ENCODE data around the gene KIAA0232.
"Not testable (repeated sequence)": the region's sequence is repeated elsewhere in the genome, so short reads cannot be mapped to it uniquely, and the experiment has no call there.

The KIAA0232 gene

GRCh38 chr4:6890358-6890757 lies 107.8 kb downstream of the KIAA0232 start:
- H3K9me3 ChIP-seq (ENCODE audit: control insufficient read depth in 1 of 2, low read length in 2 of 2) = no peaks in the 10 kb centered on the region
- no peaks in the 10 kb centered on the region for H3K36me3 ChIP-seq (ENCODE audit: control insufficient read depth in 1 of 2, insufficient read depth in 2 of 2, low read length in 2 of 2)
- no peaks in the 10 kb centered on the region for H3K27me3 ChIP-seq (ENCODE audit: low read depth, low read length)
- H3K4me3 ChIP-seq (ENCODE audit: low read depth in 1 of 2, low read length in 2 of 2) = no peak overlapping the region
- H3K27ac ChIP-seq (ENCODE audit: low read length) = no peak overlapping the region
- peaks cover 12 to 24% of the 10 kb centered on the region in 2 donors for H3K4me1 ChIP-seq (ENCODE audit: control insufficient read depth in 1 of 2, insufficient read depth in 2 of 2, low read length in 2 of 2)

GRCh38 chr4:6890971-6891370 lies 108.4 kb downstream of the KIAA0232 start:
- not testable (repeated sequence) for H3K4me3 ChIP-seq (ENCODE audit: low read depth in 1 of 2, low read length in 2 of 2); H3K9me3 ChIP-seq (ENCODE audit: control insufficient read depth in 1 of 2, low read length in 2 of 2); H3K27ac ChIP-seq (ENCODE audit: low read length); H3K36me3 ChIP-seq (ENCODE audit: control insufficient read depth in 1 of 2, insufficient read depth in 2 of 2, low read length in 2 of 2); H3K27me3 ChIP-seq (ENCODE audit: low read depth, low read length)
- peaks cover 12 to 18% of the 10 kb centered on the region in 2 donors for H3K4me1 ChIP-seq (ENCODE audit: control insufficient read depth in 1 of 2, insufficient read depth in 2 of 2, low read length in 2 of 2)

DNA sequence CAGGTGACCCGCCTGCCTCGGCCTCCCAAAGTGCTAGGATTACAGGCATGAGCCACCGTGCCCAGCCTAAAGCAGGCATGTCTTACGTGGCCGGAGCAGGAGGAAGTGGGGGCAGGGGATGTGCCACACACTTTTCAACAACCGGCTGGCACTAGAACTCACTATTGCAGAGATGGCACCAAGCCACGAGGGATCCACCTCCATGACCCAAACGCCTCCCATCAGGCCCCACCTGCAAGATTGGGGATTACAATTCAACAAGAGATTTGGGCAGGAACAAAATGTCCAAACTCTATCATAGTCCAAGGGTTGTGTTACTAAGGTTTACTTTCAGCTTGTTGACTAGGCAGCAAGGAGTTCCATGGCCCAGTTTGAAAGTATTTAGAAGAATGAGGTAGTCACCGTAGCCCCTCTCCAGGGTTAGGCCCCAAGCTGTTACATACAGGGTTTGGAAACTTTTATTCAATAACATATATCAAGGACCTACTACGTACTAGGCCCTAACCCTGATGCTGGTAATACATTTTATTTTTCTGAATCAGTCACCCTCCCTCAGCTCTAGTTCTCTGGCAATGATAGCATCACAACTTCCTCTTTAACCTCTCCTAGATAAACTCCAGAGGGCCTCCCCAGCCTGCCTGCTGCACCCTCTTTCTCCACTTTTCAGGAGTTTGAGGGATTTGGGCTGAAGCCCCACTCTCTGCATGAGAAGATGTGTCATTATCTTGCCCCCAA lies 109.1 kb downstream of the KIAA0232 start:
- Histone ChIP-seq H3K9me3 (ENCODE audit: control insufficient read depth in 1 of 2, low read length in 2 of 2) (no peaks in the 10 kb centered on the region), H3K27ac (ENCODE audit: low read length) (peak overlapping the region; percentile 8), H3K4me1 (ENCODE audit: control insufficient read depth in 1 of 2, insufficient read depth in 2 of 2, low read length in 2 of 2) (peaks cover 12% of the 10 kb centered on the region in 2 donors), H3K27me3 (ENCODE audit: low read depth, low read length) (no peaks in the 10 kb centered on the region), H3K36me3 (ENCODE audit: control insufficient read depth in 1 of 2, insufficient read depth in 2 of 2, low read length in 2 of 2) (no peaks in the 10 kb centered on the region), H3K4me3 (ENCODE audit: low read depth in 1 of 2, low read length in 2 of 2) (no peak overlapping the region)

DNA sequence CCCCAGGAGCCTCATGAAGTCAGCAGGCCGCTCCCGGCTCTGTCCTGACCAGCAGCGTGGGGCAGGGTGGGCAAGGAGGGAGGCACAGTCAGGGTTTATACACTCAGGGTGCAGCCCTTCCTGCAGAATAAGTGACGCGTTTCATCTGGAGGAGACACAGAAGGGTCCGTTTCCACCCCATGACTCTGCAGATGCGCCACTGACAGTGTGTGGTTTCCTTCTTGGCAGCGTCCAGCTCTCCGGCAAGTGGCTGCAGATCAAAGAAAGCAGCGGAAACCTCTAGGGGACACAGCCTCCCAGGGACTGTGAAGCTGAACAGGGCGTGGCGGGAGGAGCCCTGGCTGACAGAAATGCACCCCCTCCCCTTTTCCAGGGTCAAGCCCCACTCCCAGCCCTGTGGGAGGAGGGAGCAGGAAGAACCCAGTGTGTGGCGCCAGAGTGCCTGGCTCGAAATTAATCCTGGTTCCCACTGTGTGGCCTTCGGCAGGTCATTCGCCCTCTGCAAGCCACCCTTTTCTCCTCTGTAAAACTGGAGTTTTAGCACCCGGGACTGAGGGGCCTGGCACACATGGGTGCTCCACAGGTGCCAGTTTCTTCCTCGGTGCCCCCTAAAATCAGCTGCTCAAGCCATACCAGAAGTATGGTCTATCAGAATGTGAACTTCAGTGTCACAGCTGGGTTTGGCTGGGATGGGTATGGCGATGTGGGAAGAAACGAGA lies 109.8 kb downstream of the KIAA0232 start:
- H3K4me3 ChIP-seq (ENCODE audit: low read depth in 1 of 2, low read length in 2 of 2) = peak overlapping the region; percentile 37 to 38
- H3K27ac ChIP-seq (ENCODE audit: low read length) = peak overlapping the region; percentile 8

GRCh38 chr4:6892909-6893202 lies 110.3 kb downstream of the KIAA0232 start:
- H3K4me1 ChIP-seq (ENCODE audit: control insufficient read depth in 1 of 2, insufficient read depth in 2 of 2, low read length in 2 of 2) = peaks cover 11 to 12% of the 10 kb centered on the region in 2 donors
- H3K9me3 ChIP-seq (ENCODE audit: control insufficient read depth in 1 of 2, low read length in 2 of 2) = no peaks in the 10 kb centered on the region
- no peaks in the 10 kb centered on the region for H3K27me3 ChIP-seq (ENCODE audit: low read depth, low read length)
- H3K27ac ChIP-seq (ENCODE audit: low read length) = no peak overlapping the region
- peak overlapping the region in 1 of 2 donors; percentile 37 for H3K4me3 ChIP-seq (ENCODE audit: low read depth in 1 of 2, low read length in 2 of 2)
- no peaks in the 10 kb centered on the region for H3K36me3 ChIP-seq (ENCODE audit: control insufficient read depth in 1 of 2, insufficient read depth in 2 of 2, low read length in 2 of 2)

More for the DNA sequence above, 109.8 kb downstream of the KIAA0232 start:
- no peaks in the 10 kb centered on the region for H3K36me3 ChIP-seq (ENCODE audit: control insufficient read depth in 1 of 2, insufficient read depth in 2 of 2, low read length in 2 of 2)
- peaks cover 11 to 12% of the 10 kb centered on the region in 2 donors for H3K4me1 ChIP-seq (ENCODE audit: control insufficient read depth in 1 of 2, insufficient read depth in 2 of 2, low read length in 2 of 2)
- H3K9me3 ChIP-seq (ENCODE audit: control insufficient read depth in 1 of 2, low read length in 2 of 2) = no peaks in the 10 kb centered on the region
- no peaks in the 10 kb centered on the region for H3K27me3 ChIP-seq (ENCODE audit: low read depth, low read length)

DNA sequence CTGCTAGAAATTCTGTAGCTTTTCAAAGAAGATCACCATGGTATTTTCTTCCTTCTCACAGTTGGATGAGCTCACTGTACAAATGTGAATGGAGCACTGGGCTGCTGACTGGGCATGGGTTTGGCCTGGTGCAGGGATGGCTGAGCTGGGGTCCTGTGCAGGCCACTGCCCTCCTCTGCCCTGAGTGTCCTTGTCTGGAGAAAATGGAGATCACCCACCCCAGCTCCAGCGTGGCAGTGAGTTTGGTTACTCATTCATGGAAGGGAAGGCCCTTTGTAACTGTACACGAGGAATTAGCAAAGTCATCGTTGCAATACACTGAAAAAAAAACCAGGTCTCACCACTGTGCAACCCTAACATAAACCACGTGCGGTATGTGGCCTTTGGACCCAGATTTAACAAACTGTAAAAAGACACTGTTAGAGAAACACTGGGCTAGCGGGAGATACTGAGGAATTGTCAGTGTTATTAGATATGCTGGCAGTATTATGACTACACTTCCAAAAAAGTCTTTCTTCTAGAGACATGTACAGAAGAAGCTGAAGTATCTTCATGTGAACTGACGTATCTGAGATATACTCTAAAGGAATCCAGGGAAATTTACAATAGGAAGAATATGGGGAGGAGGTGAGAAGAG lies 111.0 kb downstream of the KIAA0232 start:
- H3K9me3 ChIP-seq (ENCODE audit: control insufficient read depth in 1 of 2, low read length in 2 of 2) = no peaks in the 10 kb centered on the region
- no peak overlapping the region for H3K27ac ChIP-seq (ENCODE audit: low read length)
- no peaks in the 10 kb centered on the region for H3K27me3 ChIP-seq (ENCODE audit: low read depth, low read length)
- peaks cover 11 to 12% of the 10 kb centered on the region in 2 donors for H3K4me1 ChIP-seq (ENCODE audit: control insufficient read depth in 1 of 2, insufficient read depth in 2 of 2, low read length in 2 of 2)
- no peaks in the 10 kb centered on the region for H3K36me3 ChIP-seq (ENCODE audit: control insufficient read depth in 1 of 2, insufficient read depth in 2 of 2, low read length in 2 of 2)
- H3K4me3 ChIP-seq (ENCODE audit: low read depth in 1 of 2, low read length in 2 of 2) = no peak overlapping the region

GRCh38 chr4:6894086-6894478 lies 111.6 kb downstream of the KIAA0232 start:
- no peaks in the 10 kb centered on the region for H3K9me3 ChIP-seq (ENCODE audit: control insufficient read depth in 1 of 2, low read length in 2 of 2)
- no peak overlapping the region for H3K27ac ChIP-seq (ENCODE audit: low read length)
- no peaks in the 10 kb centered on the region for H3K27me3 ChIP-seq (ENCODE audit: low read depth, low read length)
- peaks cover 11 to 12% of the 10 kb centered on the region in 2 donors for H3K4me1 ChIP-seq (ENCODE audit: control insufficient read depth in 1 of 2, insufficient read depth in 2 of 2, low read length in 2 of 2)
- H3K36me3 ChIP-seq (ENCODE audit: control insufficient read depth in 1 of 2, insufficient read depth in 2 of 2, low read length in 2 of 2) = no peaks in the 10 kb centered on the region
- H3K4me3 ChIP-seq (ENCODE audit: low read depth in 1 of 2, low read length in 2 of 2) = no peak overlapping the region

DNA sequence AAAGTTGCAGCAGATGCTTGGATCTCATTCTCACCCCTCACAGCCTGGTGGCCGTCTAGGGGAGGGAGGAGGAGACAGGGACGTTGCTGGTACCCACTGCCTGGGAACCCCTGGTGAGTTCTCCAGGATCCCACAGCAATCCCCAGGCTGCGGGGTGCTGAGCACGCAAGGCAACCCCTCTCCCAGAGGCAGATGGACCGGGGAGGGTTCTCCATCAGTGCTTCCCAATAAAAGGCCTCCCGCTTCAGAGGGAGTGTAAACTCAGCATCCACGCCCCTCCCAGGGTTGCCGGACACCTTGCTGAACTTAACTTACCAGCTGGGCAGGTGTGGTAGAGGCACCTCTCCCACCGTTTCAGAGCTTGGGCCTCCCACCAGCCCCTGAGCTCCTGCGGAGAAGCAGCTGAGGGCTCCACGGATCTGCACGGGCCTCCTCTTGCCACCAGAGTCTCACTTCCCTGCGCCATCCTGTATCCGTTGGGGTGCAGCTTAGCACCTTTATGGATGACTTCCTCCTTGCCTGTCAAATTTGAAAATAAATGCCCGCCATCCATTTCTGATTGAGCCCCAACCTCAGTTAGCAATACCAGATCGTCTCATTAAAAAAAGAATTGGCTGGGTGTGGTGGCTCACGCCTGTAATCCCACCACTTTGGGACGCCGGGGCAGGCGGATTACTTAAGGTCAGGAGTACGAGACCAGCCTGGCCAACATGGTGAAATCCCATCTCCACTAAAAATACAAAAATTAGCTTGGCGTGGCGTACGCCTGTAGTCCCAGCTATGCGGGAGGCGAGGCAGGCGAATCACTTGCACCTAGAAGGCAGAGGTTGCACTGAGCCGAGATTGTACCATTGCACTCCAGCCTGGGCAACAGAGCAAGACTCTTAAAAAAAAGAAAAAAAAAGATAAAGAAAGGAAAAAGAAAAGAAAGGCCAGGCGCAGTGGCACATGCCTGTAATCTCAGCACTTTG lies 112.3 kb downstream of the KIAA0232 start:
- Histone ChIP-seq H3K27ac (ENCODE audit: low read length) (no peak overlapping the region), H3K9me3 (ENCODE audit: control insufficient read depth in 1 of 2, low read length in 2 of 2) (no peaks in the 10 kb centered on the region), H3K4me1 (ENCODE audit: control insufficient read depth in 1 of 2, insufficient read depth in 2 of 2, low read length in 2 of 2) (peaks cover 11 to 12% of the 10 kb centered on the region in 2 donors), H3K27me3 (ENCODE audit: low read depth, low read length) (no peaks in the 10 kb centered on the region), H3K36me3 (ENCODE audit: control insufficient read depth in 1 of 2, insufficient read depth in 2 of 2, low read length in 2 of 2) (no peaks in the 10 kb centered on the region), H3K4me3 (ENCODE audit: low read depth in 1 of 2, low read length in 2 of 2) (no peak overlapping the region)

GRCh38 chr4:6896035-6896434 lies 113.5 kb downstream of the KIAA0232 start:
- Histone ChIP-seq H3K36me3 (ENCODE audit: control insufficient read depth in 1 of 2, insufficient read depth in 2 of 2, low read length in 2 of 2) (no peaks in the 10 kb centered on the region), H3K9me3 (ENCODE audit: control insufficient read depth in 1 of 2, low read length in 2 of 2) (no peaks in the 10 kb centered on the region), H3K27me3 (ENCODE audit: low read depth, low read length) (no peaks in the 10 kb centered on the region), H3K4me3 (ENCODE audit: low read depth in 1 of 2, low read length in 2 of 2) (no peak overlapping the region), H3K27ac (ENCODE audit: low read length) (no peak overlapping the region), H3K4me1 (ENCODE audit: control insufficient read depth in 1 of 2, insufficient read depth in 2 of 2, low read length in 2 of 2) (peaks cover 11 to 12% of the 10 kb centered on the region in 2 donors)

DNA sequence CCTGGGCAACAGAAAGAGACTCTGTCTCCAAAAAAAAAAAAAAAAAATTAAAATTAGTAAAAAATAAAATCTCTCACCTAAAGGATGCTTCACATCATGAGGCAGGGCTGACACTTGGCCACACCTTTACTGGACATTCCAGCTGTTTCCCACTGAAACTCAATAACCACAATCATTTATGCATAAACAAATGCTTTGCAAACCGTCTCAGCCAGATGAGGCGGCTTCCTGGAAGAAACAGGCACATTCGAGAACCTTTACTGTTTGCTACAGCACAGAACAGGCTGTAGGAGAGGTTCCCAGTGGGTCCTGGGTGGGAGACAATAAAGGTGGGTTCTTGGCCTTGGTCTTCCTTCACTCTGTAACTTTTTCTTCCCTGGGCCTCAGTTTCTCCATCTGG lies 116.2 kb downstream of the KIAA0232 start:
- H3K27me3 ChIP-seq (ENCODE audit: low read depth, low read length) = no peaks in the 10 kb centered on the region

More for the DNA sequence above, 116.2 kb downstream of the KIAA0232 start:
- H3K4me3 ChIP-seq (ENCODE audit: low read depth in 1 of 2, low read length in 2 of 2) = no peak overlapping the region
- H3K9me3 ChIP-seq (ENCODE audit: control insufficient read depth in 1 of 2, low read length in 2 of 2) = no peaks in the 10 kb centered on the region
- H3K36me3 ChIP-seq (ENCODE audit: control insufficient read depth in 1 of 2, insufficient read depth in 2 of 2, low read length in 2 of 2) = no peaks in the 10 kb centered on the region
- H3K4me1 ChIP-seq (ENCODE audit: control insufficient read depth in 1 of 2, insufficient read depth in 2 of 2, low read length in 2 of 2) = no peaks in the 10 kb centered on the region
- H3K27ac ChIP-seq (ENCODE audit: low read length) = no peak overlapping the region

Data from muscle layer of duodenum (tissue), 2 donors.